ENCODE results near the gene NLRC5. TPM values are rescaled to one million over a fixed set of nuclear protein-coding genes. Genes with fewer than 3 reads are reported as not detected.

NLRC5 gene
- total RNA-seq, 5 donors from 2014 or later (not counting 1 experiment from before 2014, with no cell fraction given), result 390 to 711 (median 496) TPM

GRCh38 chr16:56966093-56966475 is 23.3 kb upstream of the NLRC5 start:
- H3K9me3 Mint-ChIP-seq, result no peaks in the 10 kb centered on the region
- H3K4me1 Mint-ChIP-seq, result peaks cover 23 to 25% (median 24%) of the 10 kb centered on the region in 3 donors
- no peaks in the 10 kb centered on the region for H3K27me3 Mint-ChIP-seq
- peaks cover 0 to 3% of the 10 kb centered on the region in 2 donors for H3K36me3 ChIP-seq (ENCODE audit: control insufficient read depth in 2 of 2, extremely low read depth in 1 of 2, insufficient read depth in 1 of 2, low read length in 1 of 2)
- peak overlapping the region; percentile 54 to 87 for H3K27ac Mint-ChIP-seq
- POLR2A ChIA-PET, result interaction anchor here (0.5 kb wide), 2 partner anchors 199 to 220 kb away, joined by 3 to 9 read pairs; partner anchors contain the start of genes PSME3IP1 (in 1 of the 2) and RSPRY1 (in 1 of the 2)
- peaks cover 9 to 21% of the 10 kb centered on the region in 2 experiments for H3K4me1 ChIP-seq (ENCODE audit: control insufficient read depth in 1 of 2, extremely low read depth in 1 of 2, insufficient read depth in 2 of 2, low read length in 2 of 2)
- no peak overlapping the region for H3K27ac ChIP-seq (ENCODE audit: low read length)
- no peaks in the 10 kb centered on the region for H3K36me3 Mint-ChIP-seq
- peaks cover 0 to 6% of the 10 kb centered on the region in 2 experiments for H3K27me3 ChIP-seq (replicated peaks in 1 of 2; ENCODE audit: control insufficient read depth in 2 of 2, extremely low read depth in 1 of 2, insufficient read depth in 2 of 2, low read length in 1 of 2)
- CTCF ChIA-PET, result interaction anchor here (0.6 to 2.8 kb wide), 7 partner anchors 11 to 81 kb away, joined by 3 to 12 read pairs (median 3); no protein-coding TSS in a partner anchor
- DNase-seq (no peak), ATAC-seq (replicated peaks in 1 of 4) (no peak)
- 88% methylated on average over 1 of the region's 3 CpGs for WGBS (ENCODE audit: insufficient coverage)
- H3K4me3 ChIP-seq (ENCODE audit: control insufficient read depth in 1 of 2, extremely low read depth in 1 of 2, low read length in 1 of 2), result no peak overlapping the region
- H3K4me3 Mint-ChIP-seq, result no peak overlapping the region
- H3K9me3 ChIP-seq, result no peaks in the 10 kb centered on the region

GRCh38 chr16:56967733-56968132 is 21.6 kb upstream of the NLRC5 start:
- WGBS (ENCODE audit: insufficient coverage), result no CpG with 5 or more reads among the region's 2 CpGs
- H3K4me3 ChIP-seq (ENCODE audit: control insufficient read depth in 1 of 2, extremely low read depth in 1 of 2, low read length in 1 of 2), result no peak overlapping the region
- no peak overlapping the region for H3K27ac ChIP-seq (ENCODE audit: low read length)
- CTCF ChIA-PET, result interaction anchor here (0.6 to 1.2 kb wide), 6 partner anchors 8 to 1169 kb away, joined by 3 to 4 read pairs (median 3); no protein-coding TSS in a partner anchor
- Mint-ChIP-seq H3K27ac (no peak overlapping the region), H3K36me3 (no peaks in the 10 kb centered on the region), H3K27me3 (no peaks in the 10 kb centered on the region), H3K9me3 (no peaks in the 10 kb centered on the region), H3K4me1 (peaks cover 32 to 34% (median 33%) of the 10 kb centered on the region in 3 donors), H3K4me3 (no peak overlapping the region)
- H3K9me3 ChIP-seq, result no peaks in the 10 kb centered on the region
- peaks cover 0 to 8% of the 10 kb centered on the region in 2 experiments for H3K27me3 ChIP-seq (replicated peaks in 1 of 2; ENCODE audit: control insufficient read depth in 2 of 2, extremely low read depth in 1 of 2, insufficient read depth in 2 of 2, low read length in 1 of 2)
- H3K36me3 ChIP-seq (ENCODE audit: control insufficient read depth in 2 of 2, extremely low read depth in 1 of 2, insufficient read depth in 1 of 2, low read length in 1 of 2), result peaks cover 0 to 3% of the 10 kb centered on the region in 2 donors
- DNase-seq (no peak), ATAC-seq (replicated peaks in 1 of 4) (no peak)
- H3K4me1 ChIP-seq (ENCODE audit: control insufficient read depth in 1 of 2, extremely low read depth in 1 of 2, insufficient read depth in 2 of 2, low read length in 2 of 2), result peaks cover 9 to 25% of the 10 kb centered on the region in 2 experiments
- POLR2A ChIA-PET, result no interaction called here

GRCh38 chr16:56969769-56970168 is 19.6 kb upstream of the NLRC5 start:
- Histone ChIP-seq H3K36me3 (ENCODE audit: control insufficient read depth in 2 of 2, extremely low read depth in 1 of 2, insufficient read depth in 1 of 2, low read length in 1 of 2) (peaks cover 0 to 3% of the 10 kb centered on the region in 2 donors), H3K4me1 (ENCODE audit: control insufficient read depth in 1 of 2, extremely low read depth in 1 of 2, insufficient read depth in 2 of 2, low read length in 2 of 2) (peaks cover 14 to 37% of the 10 kb centered on the region in 2 experiments), H3K9me3 (no peaks in the 10 kb centered on the region), H3K27me3 (replicated peaks in 1 of 2; ENCODE audit: control insufficient read depth in 2 of 2, extremely low read depth in 1 of 2, insufficient read depth in 2 of 2, low read length in 1 of 2) (peaks cover 0 to 8% of the 10 kb centered on the region in 2 experiments), H3K27ac (ENCODE audit: low read length) (no peak overlapping the region), H3K4me3 (ENCODE audit: control insufficient read depth in 1 of 2, extremely low read depth in 1 of 2, low read length in 1 of 2) (no peak overlapping the region)
- CTCF ChIA-PET, result interaction anchor here in 1 of 2 donors (0.6 to 1.3 kb wide), 2 partner anchors 9 to 18 kb away, joined by 3 to 4 read pairs; no protein-coding TSS in a partner anchor
- ATAC-seq (replicated peaks in 1 of 4), result no peak
- Mint-ChIP-seq H3K27ac (no peak overlapping the region), H3K4me1 (peaks cover 43 to 45% (median 45%) of the 10 kb centered on the region in 3 donors), H3K4me3 (no peak overlapping the region), H3K9me3 (no peaks in the 10 kb centered on the region), H3K27me3 (no peaks in the 10 kb centered on the region), H3K36me3 (no peaks in the 10 kb centered on the region)
- DNase-seq, result no peak
- WGBS (ENCODE audit: insufficient coverage), result 89% methylated on average over 7 of the region's 7 CpGs
- POLR2A ChIA-PET, result no interaction called here

- H3K27ac ChIP-seq (ENCODE audit: low read length), result no peak overlapping the region
- ATAC-seq (replicated peaks in 1 of 4) (peak in 2 of 4 experiments; percentile 14 to 59), DNase-seq (peak in 1 of 35 experiments; percentile 39)
- H3K4me3 ChIP-seq (ENCODE audit: control insufficient read depth in 1 of 2, extremely low read depth in 1 of 2, low read length in 1 of 2), result no peak overlapping the region
- POLR2A ChIA-PET, result no interaction called here
- no peak overlapping the region for H3K4me3 Mint-ChIP-seq
- peaks cover 43 to 45% (median 45%) of the 10 kb centered on the region in 3 donors for H3K4me1 Mint-ChIP-seq
- CTCF ChIA-PET, result interaction anchor here in 1 of 2 donors (1.3 kb wide), 1 partner anchor 19 kb away, joined by 4 read pairs; no protein-coding TSS in a partner anchor
- 76% methylated on average over 8 of the region's 8 CpGs for WGBS (ENCODE audit: insufficient coverage)
- peak overlapping the region in 1 of 2 donors; percentile 71 for H3K27ac Mint-ChIP-seq
- H3K9me3 Mint-ChIP-seq, result no peaks in the 10 kb centered on the region
- peaks cover 14 to 40% of the 10 kb centered on the region in 2 experiments for H3K4me1 ChIP-seq (ENCODE audit: control insufficient read depth in 1 of 2, extremely low read depth in 1 of 2, insufficient read depth in 2 of 2, low read length in 2 of 2)
- no peaks in the 10 kb centered on the region for H3K36me3 Mint-ChIP-seq
- no peaks in the 10 kb centered on the region for H3K9me3 ChIP-seq
- H3K36me3 ChIP-seq (ENCODE audit: control insufficient read depth in 2 of 2, extremely low read depth in 1 of 2, insufficient read depth in 1 of 2, low read length in 1 of 2), result no peaks in the 10 kb centered on the region
- peaks cover 0 to 8% of the 10 kb centered on the region in 2 experiments for H3K27me3 ChIP-seq (replicated peaks in 1 of 2; ENCODE audit: control insufficient read depth in 2 of 2, extremely low read depth in 1 of 2, insufficient read depth in 2 of 2, low read length in 1 of 2)
- H3K27me3 Mint-ChIP-seq, result no peaks in the 10 kb centered on the region
Measured at GRCh38 chr16:56970934-56971767, 18.2 kb upstream of the NLRC5 start.

- Histone ChIP-seq H3K27ac (ENCODE audit: low read length) (no peak overlapping the region), H3K4me1 (ENCODE audit: control insufficient read depth in 1 of 2, extremely low read depth in 1 of 2, insufficient read depth in 2 of 2, low read length in 2 of 2) (peaks cover 14 to 40% of the 10 kb centered on the region in 2 experiments), H3K9me3 (no peaks in the 10 kb centered on the region), H3K4me3 (ENCODE audit: control insufficient read depth in 1 of 2, extremely low read depth in 1 of 2, low read length in 1 of 2) (no peak overlapping the region), H3K27me3 (replicated peaks in 1 of 2; ENCODE audit: control insufficient read depth in 2 of 2, extremely low read depth in 1 of 2, insufficient read depth in 2 of 2, low read length in 1 of 2) (peaks cover 0 to 8% of the 10 kb centered on the region in 2 experiments), H3K36me3 (ENCODE audit: control insufficient read depth in 2 of 2, extremely low read depth in 1 of 2, insufficient read depth in 1 of 2, low read length in 1 of 2) (no peaks in the 10 kb centered on the region)
- no peak overlapping the region for H3K4me3 Mint-ChIP-seq
- DNase-seq, result no peak
- peaks cover 46 to 49% (median 48%) of the 10 kb centered on the region in 3 donors for H3K4me1 Mint-ChIP-seq
- H3K9me3 Mint-ChIP-seq, result no peaks in the 10 kb centered on the region
- ATAC-seq (replicated peaks in 1 of 4), result no peak
- H3K36me3 Mint-ChIP-seq, result no peaks in the 10 kb centered on the region
- H3K27ac Mint-ChIP-seq, result no peak overlapping the region
- no peaks in the 10 kb centered on the region for H3K27me3 Mint-ChIP-seq
- ChIA-PET POLR2A (interaction anchor here in 1 of 2 donors (1.1 kb wide), 1 partner anchor 21 kb away, joined by 3 read pairs; no protein-coding TSS in a partner anchor), CTCF (interaction anchor here (0.5 to 1.0 kb wide), 2 partner anchors 12 to 298 kb away, joined by 3 read pairs; no protein-coding TSS in a partner anchor)
- WGBS (ENCODE audit: insufficient coverage), result no CpG with 5 or more reads among the region's 3 CpGs
Measured at GRCh38 chr16:56971768-56972043, 17.7 kb upstream of the NLRC5 start.

Measured in T-cell (primary cell).